ENCODE results near the gene TMEM51.

GRCh38 chr1:15124362-15125100, 29.0 kb upstream of the TMEM51 start:
- no peak for TF ChIP-seq CTCF (IDR thresholded peaks at IDR 0.05)
- no peak for TF ChIP-seq EZH2 (IDR thresholded peaks at IDR 0.05; ENCODE audit: borderline replicate concordance, insufficient read depth, low read depth, low read length, poor library complexity, severe bottlenecking)
